ENCODE measurements around the gene SH3BGR. TPM values are rescaled to one million over a fixed set of nuclear protein-coding genes. Genes with fewer than 3 reads are reported as not detected.

SH3BGR gene
- total RNA-seq, 3 donors from 2014 or later, result 3.3 to 6.3 (median 5.0) TPM

- H3K27ac ChIP-seq, result no peak overlapping the region
- no peaks in the 10 kb centered on the region for H3K36me3 ChIP-seq
- intact Hi-C loops (cut with DNase I; ENCODE audit: low total_unique reads), result no loop called here
- no peak for DNase-seq (ENCODE audit: low spot score in 2 of 2)
- H3K9me3 ChIP-seq, result no peaks in the 10 kb centered on the region
- TF ChIP-seq POLR2A (IDR thresholded peaks at IDR 0.05) (no peak), CTCF (IDR thresholded peaks at IDR 0.05) (no peak), POLR2AphosphoS5 (IDR thresholded peaks at IDR 0.05) (no peak)
- no peaks in the 10 kb centered on the region for H3K27me3 ChIP-seq
- H3K4me1 ChIP-seq, result no peaks in the 10 kb centered on the region
- no peak overlapping the region for H3K4me3 ChIP-seq
These were observed 9.6 kb downstream of the SH3BGR start for GRCh38 chr21:39461419-39461818.

GRCh38 chr21:39463308-39463707, 11.5 kb downstream of the SH3BGR start:
- TF ChIP-seq CTCF (IDR thresholded peaks at IDR 0.05) (no peak), POLR2A (IDR thresholded peaks at IDR 0.05) (no peak), POLR2AphosphoS5 (IDR thresholded peaks at IDR 0.05) (no peak)
- no peak overlapping the region for H3K4me3 ChIP-seq
- no peaks in the 10 kb centered on the region for H3K36me3 ChIP-seq
- no peak overlapping the region for H3K27ac ChIP-seq
- intact Hi-C loops (cut with DNase I; ENCODE audit: low total_unique reads), result no loop called here
- H3K4me1 ChIP-seq, result no peaks in the 10 kb centered on the region
- no peak for DNase-seq (ENCODE audit: low spot score in 2 of 2)
- no peaks in the 10 kb centered on the region for H3K9me3 ChIP-seq
- no peaks in the 10 kb centered on the region for H3K27me3 ChIP-seq

GRCh38 chr21:39466584-39466983, 14.8 kb downstream of the SH3BGR start:
- TF ChIP-seq POLR2AphosphoS5 (IDR thresholded peaks at IDR 0.05) (no peak), POLR2A (IDR thresholded peaks at IDR 0.05) (no peak), CTCF (IDR thresholded peaks at IDR 0.05) (no peak)
- H3K36me3 ChIP-seq, result no peaks in the 10 kb centered on the region
- no peaks in the 10 kb centered on the region for H3K27me3 ChIP-seq
- H3K27ac ChIP-seq, result no peak overlapping the region
- H3K9me3 ChIP-seq, result no peaks in the 10 kb centered on the region
- H3K4me3 ChIP-seq, result no peak overlapping the region
- no peaks in the 10 kb centered on the region for H3K4me1 ChIP-seq
- no peak for DNase-seq (ENCODE audit: low spot score in 2 of 2)
- intact Hi-C loops (cut with DNase I; ENCODE audit: low total_unique reads), result no loop called here

GRCh38 chr21:39467746-39468145, 16.0 kb downstream of the SH3BGR start:
- Histone ChIP-seq H3K9me3 (no peaks in the 10 kb centered on the region), H3K4me1 (no peaks in the 10 kb centered on the region), H3K27me3 (no peaks in the 10 kb centered on the region), H3K27ac (no peak overlapping the region), H3K36me3 (no peaks in the 10 kb centered on the region), H3K4me3 (no peak overlapping the region)
- DNase-seq (ENCODE audit: low spot score in 2 of 2), result no peak
- TF ChIP-seq POLR2A (IDR thresholded peaks at IDR 0.05), result no peak
- TF ChIP-seq POLR2AphosphoS5 (IDR thresholded peaks at IDR 0.05), result no peak
- TF ChIP-seq CTCF (IDR thresholded peaks at IDR 0.05), result no peak
- intact Hi-C loops (cut with DNase I; ENCODE audit: low total_unique reads), result no loop called here

- Histone ChIP-seq H3K36me3 (no peaks in the 10 kb centered on the region), H3K4me3 (no peak overlapping the region), H3K9me3 (no peaks in the 10 kb centered on the region), H3K4me1 (no peaks in the 10 kb centered on the region), H3K27ac (no peak overlapping the region), H3K27me3 (no peaks in the 10 kb centered on the region)
- TF ChIP-seq CTCF (IDR thresholded peaks at IDR 0.05) (no peak), POLR2AphosphoS5 (IDR thresholded peaks at IDR 0.05) (no peak), POLR2A (IDR thresholded peaks at IDR 0.05) (no peak)
- intact Hi-C loops (cut with DNase I; ENCODE audit: low total_unique reads), result no loop called here
- DNase-seq (ENCODE audit: low spot score in 2 of 2), result no peak
These were observed 16.8 kb downstream of the SH3BGR start for GRCh38 chr21:39468559-39468958.

Data from breast epithelium (tissue), 4 donors.